Adrenal gland (tissue), 5 donors: ENCODE data around the gene RASL10A.

ENCODE experiments used
- POLR2A ChIP-seq, 2 donors: fragments of 450-650 bp; IDR thresholded peaks; one replicate each; pipeline ENCODE4 v1.6.1; 2017; ENCODE audit warnings: antibody characterized with exemption in 2 of 2, mild to moderate bottlenecking in 2 of 2, moderate library complexity in 1 of 2
- TF ChIP-seq, protein P1 (sequence below), 6 experiments: fragments of 450-650 bp in 4 of 6; fragments of 200-600 bp in 2 of 6; sonication (generic) in 1 of 6; IDR thresholded peaks; 1 replicate in 5 of 6; 2 replicates in 1 of 6; pipeline versions ENCODE4 v1.5.1 to v1.8.0; 2016 to 2021; ENCODE audit warnings: antibody characterized with exemption in 6 of 6, mild to moderate bottlenecking in 2 of 6, moderate library complexity in 1 of 6
- donor health status: DM: no; HTN: no; CAD: no.

DNA sequence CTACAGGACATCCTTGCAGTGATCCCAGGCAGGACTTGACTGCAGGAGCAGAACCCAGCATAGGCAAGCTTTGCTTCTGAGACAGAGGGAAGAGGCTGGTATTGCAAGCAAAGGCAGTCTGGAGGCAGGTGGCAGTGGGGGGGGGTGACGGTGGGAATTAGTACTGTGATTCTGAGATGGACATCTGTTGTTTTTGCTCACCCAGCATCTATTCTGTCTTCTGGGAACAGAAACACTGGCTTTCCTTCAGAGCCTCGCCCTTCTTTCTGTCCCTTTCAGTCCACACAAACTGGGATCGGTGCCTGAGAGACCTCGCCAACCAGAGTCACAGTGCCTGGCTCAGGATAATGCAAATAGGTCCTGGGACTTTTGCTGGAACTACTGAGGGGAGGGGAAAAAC is 31.2 kb upstream of the RASL10A start:
- TF ChIP-seq, protein P1, sequence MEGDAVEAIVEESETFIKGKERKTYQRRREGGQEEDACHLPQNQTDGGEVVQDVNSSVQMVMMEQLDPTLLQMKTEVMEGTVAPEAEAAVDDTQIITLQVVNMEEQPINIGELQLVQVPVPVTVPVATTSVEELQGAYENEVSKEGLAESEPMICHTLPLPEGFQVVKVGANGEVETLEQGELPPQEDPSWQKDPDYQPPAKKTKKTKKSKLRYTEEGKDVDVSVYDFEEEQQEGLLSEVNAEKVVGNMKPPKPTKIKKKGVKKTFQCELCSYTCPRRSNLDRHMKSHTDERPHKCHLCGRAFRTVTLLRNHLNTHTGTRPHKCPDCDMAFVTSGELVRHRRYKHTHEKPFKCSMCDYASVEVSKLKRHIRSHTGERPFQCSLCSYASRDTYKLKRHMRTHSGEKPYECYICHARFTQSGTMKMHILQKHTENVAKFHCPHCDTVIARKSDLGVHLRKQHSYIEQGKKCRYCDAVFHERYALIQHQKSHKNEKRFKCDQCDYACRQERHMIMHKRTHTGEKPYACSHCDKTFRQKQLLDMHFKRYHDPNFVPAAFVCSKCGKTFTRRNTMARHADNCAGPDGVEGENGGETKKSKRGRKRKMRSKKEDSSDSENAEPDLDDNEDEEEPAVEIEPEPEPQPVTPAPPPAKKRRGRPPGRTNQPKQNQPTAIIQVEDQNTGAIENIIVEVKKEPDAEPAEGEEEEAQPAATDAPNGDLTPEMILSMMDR (IDR thresholded peaks at IDR 0.05) = no peak
- no peak for TF ChIP-seq POLR2A (IDR thresholded peaks at IDR 0.05)
